Measurements from ENCODE around the gene MAGEA8. TPM values are rescaled to one million over a fixed set of nuclear protein-coding genes. Genes with fewer than 3 reads are reported as not detected.

Gene MAGEA8
- polyA plus RNA-seq, 1 donor from 2014 or later, result not detected

Other genes with a start within 250 kb of the MAGEA8 start
- 32.3 TPM for gene TMEM185A, start 249.4 kb upstream of the MAGEA8 start, polyA plus RNA-seq (ENCODE audit: insufficient read depth, low read depth, low replicate concordance)
- gene MAGEA11, start 169.1 kb upstream of the MAGEA8 start, polyA plus RNA-seq (ENCODE audit: insufficient read depth, low read depth, low replicate concordance), result not detected
- 2.5 TPM for gene HSFX1, start 107.1 kb upstream of the MAGEA8 start, polyA plus RNA-seq (ENCODE audit: insufficient read depth, low read depth, low replicate concordance)
- gene MAGEA9, start 99.3 kb upstream of the MAGEA8 start, polyA plus RNA-seq (ENCODE audit: insufficient read depth, low read depth, low replicate concordance), result not detected
- not detected for gene HSFX4, start 48.4 kb downstream of the MAGEA8 start, polyA plus RNA-seq (ENCODE audit: insufficient read depth, low read depth, low replicate concordance)
- 33.8 TPM for gene EOLA2, start 57.3 kb downstream of the MAGEA8 start, polyA plus RNA-seq (ENCODE audit: insufficient read depth, low read depth, low replicate concordance)

Data from brain (organoid and tissue), 1 donor.